Thoracic aorta (tissue), 2 donors: ENCODE data around the gene PRPF6. TPM values are rescaled to one million over a fixed set of nuclear protein-coding genes. Genes with fewer than 3 reads are reported as not detected.
"Not testable (repeated sequence)": the region's sequence is repeated elsewhere in the genome, so short reads cannot be mapped to it uniquely, and the experiment has no call there.

ENCODE experiments used
- ATAC-seq: fragments of 150-250 bp; one replicate; pipeline ENCODE4 v1.8.0; 2017; ENCODE audit warnings: low read depth; ENCODE audit not compliant: insufficient number of reproducible peaks, low FRiP score
- DNase-seq: peaks from one replicate; pipeline ENCODE4 v3.0.0-alpha.2; 2020; ENCODE audit warnings: low spot score
- H3K27ac ChIP-seq, 2 donors: fragments of 200-600 bp; sonication (generic); 1 replicate in 1 of 2; 2 replicates in 1 of 2; pipeline ENCODE4 v1.5.1; 2016; ENCODE audit warnings: mild to moderate bottlenecking in 2 of 2, moderate library complexity in 2 of 2
- H3K27me3 ChIP-seq: fragments of 200-600 bp; sonication (generic); replicated peaks from 2 replicates; pipeline ENCODE4 v1.6.0; 2016; ENCODE audit warnings: mild to moderate bottlenecking; ENCODE audit not compliant: insufficient read depth
- H3K36me3 ChIP-seq: fragments of 200-600 bp; sonication (generic); one replicate; pipeline ENCODE4 v1.5.1; 2016
- H3K4me1 ChIP-seq, 2 donors: fragments of 200-600 bp; sonication (generic); 1 replicate in 1 of 2; 2 replicates in 1 of 2; pipeline versions ENCODE4 v1.5.1 to v1.6.0; 2016; ENCODE audit warnings: low read depth in 2 of 2, mild to moderate bottlenecking in 1 of 2; ENCODE audit not compliant: control insufficient read depth in 1 of 2
- H3K4me3 ChIP-seq: fragments of 200-600 bp; sonication (generic); 2 replicates; pipeline ENCODE4 v1.5.1; 2016; ENCODE audit warnings: mild to moderate bottlenecking
- H3K9me3 ChIP-seq: fragments of 200-600 bp; sonication (generic); 2 replicates; pipeline ENCODE4 v1.5.1; 2016
- CTCF ChIP-seq: fragments of 200-600 bp; sonication (generic); IDR thresholded peaks from one replicate; pipeline ENCODE4 v1.5.1; 2019; ENCODE audit warnings: antibody characterized with exemption
- total RNA-seq, 2 donors: library from RNA; depleted of rRNA; stranded (reverse); fragments of >200 nt; gene quantifications; one replicate each; pipeline versions ENCODE4 v1.1.0 to v1.2.3, GENCODE V29; 2016

Gene PRPF6
- total RNA-seq, 2 donors from 2014 or later = 51.9 to 52.9 TPM

DNA sequence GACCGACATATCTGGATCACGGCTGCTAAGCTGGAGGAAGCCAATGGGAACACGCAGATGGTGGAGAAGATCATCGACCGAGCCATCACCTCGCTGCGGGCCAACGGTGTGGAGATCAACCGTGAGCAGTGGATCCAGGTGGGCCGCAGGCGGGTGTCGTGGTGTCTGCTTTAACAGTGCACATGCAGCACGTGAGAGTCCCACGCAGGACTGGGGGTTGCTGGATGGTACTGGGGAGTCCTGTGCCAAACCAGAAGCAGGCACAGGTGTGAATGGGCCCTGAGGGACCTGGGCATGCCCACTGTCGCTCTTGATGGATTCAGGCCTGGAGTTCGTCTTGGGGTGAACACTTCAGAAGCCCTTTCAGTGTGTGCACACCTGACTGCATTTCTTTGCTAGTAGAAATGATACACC lies 30.4 kb downstream of the PRPF6 start:
- DNase-seq = no peak
- Histone ChIP-seq H3K9me3 (no peaks in the 10 kb centered on the region), H3K4me3 (no peak overlapping the region), H3K27me3 (no peaks in the 10 kb centered on the region), H3K36me3 (peaks cover 49% of the 10 kb centered on the region), H3K4me1 (no peaks in the 10 kb centered on the region), H3K27ac (no peak overlapping the region)
- no peak for ATAC-seq
- TF ChIP-seq CTCF = no peak

DNA sequence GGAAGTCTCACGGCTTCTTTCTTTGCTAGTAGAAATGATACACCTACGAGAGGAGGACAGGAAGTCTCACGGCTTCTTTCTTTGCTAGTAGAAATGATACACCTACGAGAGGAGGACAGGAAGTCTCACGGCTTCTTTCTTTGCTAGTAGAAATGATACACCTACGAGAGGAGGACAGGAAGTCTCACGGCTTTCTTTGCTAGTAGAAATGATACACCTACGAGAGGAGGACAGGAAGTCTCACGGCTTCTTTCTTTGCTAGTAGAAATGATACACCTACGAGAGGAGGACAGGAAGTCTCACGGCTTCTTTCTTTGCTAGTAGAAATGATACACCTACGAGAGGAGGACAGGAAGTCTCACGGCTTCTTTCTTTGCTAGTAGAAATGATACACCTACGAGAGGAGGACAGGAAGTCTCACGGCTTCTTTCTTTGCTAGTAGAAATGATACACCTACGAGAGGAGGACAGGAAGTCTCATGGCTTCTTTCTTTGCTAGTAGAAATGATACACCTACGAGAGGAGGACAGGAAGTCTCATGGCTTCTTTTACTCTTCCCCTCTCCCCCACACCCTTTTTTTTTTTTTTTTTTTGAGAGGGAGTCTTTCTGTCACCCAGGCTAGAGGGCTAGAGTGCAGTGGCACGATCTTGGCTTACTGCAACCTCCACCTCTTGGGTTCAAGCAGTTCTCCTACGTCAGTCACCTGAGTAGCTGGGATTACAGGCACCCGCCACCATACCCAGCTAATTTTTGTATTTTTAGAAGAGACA lies 31.6 kb downstream of the PRPF6 start:
- not testable (repeated sequence) for H3K4me1 ChIP-seq, H3K4me3 ChIP-seq, H3K9me3 ChIP-seq, H3K27me3 ChIP-seq, H3K27ac ChIP-seq, ATAC-seq, DNase-seq
- H3K36me3 ChIP-seq = peaks cover 50% of the 10 kb centered on the region

- Histone ChIP-seq H3K4me3 (no peak overlapping the region), H3K27ac (no peak overlapping the region), H3K9me3 (no peaks in the 10 kb centered on the region), H3K27me3 (no peaks in the 10 kb centered on the region), H3K4me1 (no peaks in the 10 kb centered on the region), H3K36me3 (peaks cover 43% of the 10 kb centered on the region)
- no peak for TF ChIP-seq CTCF
- ATAC-seq (no peak), DNase-seq (no peak)
Observed at GRCh38 chr20:64015635-64016034, 34.7 kb downstream of the PRPF6 start.

DNA sequence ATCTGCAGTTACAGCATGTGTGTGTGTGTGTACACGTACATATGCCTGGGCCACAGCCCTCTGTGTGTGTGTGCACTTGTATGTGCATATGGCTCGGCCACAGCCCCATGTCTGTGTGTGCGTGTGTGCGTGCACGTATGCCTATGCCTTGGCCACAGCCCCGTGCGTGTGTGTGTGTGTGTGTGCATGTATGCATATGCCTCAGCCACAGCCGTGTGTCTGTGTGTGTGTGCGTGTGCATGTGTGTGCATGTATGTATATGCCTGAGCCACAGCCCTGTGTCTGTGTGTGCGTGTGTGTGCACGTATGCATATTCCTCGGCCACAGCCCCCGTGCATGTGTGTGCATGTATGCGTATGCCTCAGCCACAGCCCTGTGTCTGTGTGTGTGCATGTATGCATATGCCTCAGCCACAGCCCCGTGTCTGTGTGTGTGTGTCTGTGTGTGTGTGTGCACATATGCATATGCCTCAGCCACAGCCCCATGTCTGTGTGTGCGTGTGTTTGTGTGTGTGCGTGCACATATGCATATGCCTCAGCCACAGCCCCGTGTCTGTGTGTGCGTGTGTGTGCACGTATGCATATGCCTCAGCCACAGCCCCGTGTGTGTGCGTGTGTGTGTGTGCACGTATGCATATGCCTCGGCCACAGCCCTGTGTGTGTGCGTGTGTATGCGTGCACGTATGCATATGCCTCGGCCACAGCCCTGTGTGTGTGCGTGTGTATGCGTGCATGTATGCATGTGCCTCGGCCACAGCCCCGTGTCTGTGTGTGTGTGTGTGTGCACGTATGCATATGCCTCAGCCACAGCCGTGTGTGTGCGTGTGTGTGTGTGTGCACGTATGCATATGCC lies 40.4 kb downstream of the PRPF6 start:
- ATAC-seq (no peak), DNase-seq (no peak)
- Histone ChIP-seq H3K36me3 (peaks cover 66% of the 10 kb centered on the region), H3K9me3 (no peaks in the 10 kb centered on the region), H3K4me1 (no peaks in the 10 kb centered on the region), H3K4me3 (no peak overlapping the region), H3K27me3 (no peaks in the 10 kb centered on the region), H3K27ac (no peak overlapping the region)
- no peak for TF ChIP-seq CTCF

DNA sequence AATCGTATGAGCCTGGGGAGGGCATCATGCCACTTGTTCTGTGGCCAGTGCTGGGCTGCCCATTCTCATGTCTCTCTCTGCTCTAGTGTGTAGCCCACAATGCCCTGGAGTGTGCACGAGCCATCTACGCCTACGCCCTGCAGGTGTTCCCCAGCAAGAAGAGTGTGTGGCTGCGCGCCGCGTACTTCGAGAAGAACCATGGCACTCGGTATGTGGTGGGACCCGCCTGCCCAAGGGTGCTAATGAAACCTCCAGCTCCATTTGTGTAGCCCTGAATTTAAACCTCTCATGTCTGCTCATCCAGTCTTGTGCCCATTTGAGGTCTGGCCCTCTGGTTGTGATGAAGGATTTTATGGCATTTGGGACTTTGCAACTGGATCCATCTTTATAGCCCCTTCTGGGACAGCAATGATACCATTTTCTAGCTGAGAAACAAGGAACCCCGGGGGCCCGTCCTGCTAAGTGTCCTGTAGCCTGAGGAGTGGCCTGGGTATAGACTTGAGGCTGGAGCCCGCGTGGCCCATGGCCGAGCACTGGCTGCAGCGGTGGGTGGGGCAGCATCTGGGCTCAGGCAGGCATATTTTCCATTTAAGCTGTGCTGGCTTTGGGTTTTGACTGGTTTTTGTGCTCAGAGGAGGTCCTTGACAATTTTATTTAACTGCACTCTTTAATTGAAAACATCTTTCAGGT lies 41.9 kb downstream of the PRPF6 start:
- H3K27ac ChIP-seq = no peak overlapping the region
- H3K4me1 ChIP-seq = no peaks in the 10 kb centered on the region
- no peaks in the 10 kb centered on the region for H3K9me3 ChIP-seq
- DNase-seq (no peak), ATAC-seq (no peak)
- no peak for TF ChIP-seq CTCF
- H3K27me3 ChIP-seq = no peaks in the 10 kb centered on the region
- peaks cover 71% of the 10 kb centered on the region for H3K36me3 ChIP-seq
- no peak overlapping the region for H3K4me3 ChIP-seq
